GM12878 (cell line): ENCODE data around the gene TMEM59. TPM values are rescaled to one million over a fixed set of nuclear protein-coding genes. Genes with fewer than 3 reads are reported as not detected.

Source experiments
- ATAC-seq: fragments of 200-7000 bp; cut with Tn5 transposase; 3 replicates; pipeline ENCODE4 v1.9.1; 2020; ENCODE audit warnings: mild to moderate bottlenecking, moderate library complexity
- BruUV-seq: library from RNA; stranded (reverse); fragments of 400-500 nt; replicated peaks from 2 replicates; lab custom pipeline; 2021; lab: Mats Ljungman, UMichigan
- CTCF ChIA-PET: fragments of 300-600 bp; sonication (Branson Sonifier 250); formaldehyde crosslinking; extraction: SDS; loops from one replicate; lab custom pipeline; 2021; ENCODE audit warnings: inconsistent platforms; lab: Yijun Ruan, JAX
- POLR2A ChIA-PET: fragments of 350-600 bp; formaldehyde crosslinking; extraction: SDS; loops from one replicate; lab custom pipeline; 2021; ENCODE audit warnings: inconsistent platforms; lab: Charles Lee
- RAD21 ChIA-PET: fragments of 300-600 bp; sonication (Branson Sonifier 250); formaldehyde crosslinking; loops from one replicate; lab custom pipeline; 2023; ENCODE audit warnings: antibody characterized with exemption; ENCODE audit not compliant: unreplicated experiment; lab: Charles Lee
- SMC1A ChIA-PET: fragments of 300-600 bp; sonication (Branson Sonifier 250); formaldehyde crosslinking; loops from one replicate; lab custom pipeline; 2023; ENCODE audit not compliant: unreplicated experiment, uncharacterized antibody; lab: Charles Lee
- DNase-seq: peaks from one replicate; pipeline ENCODE4 v3.0.0-alpha.2; 2011; ENCODE audit warnings: low read depth, low spot score
- FAIRE-seq: peaks from 3 replicates; lab custom pipeline; 2011; peaks lifted over from hg19 to GRCh38; lab: Jason Lieb, UNC
- H2AFZ ChIP-seq: 2 replicates; pipeline ENCODE4 v1.6.0; 2011; ENCODE audit warnings: low read depth, low read length, control low read depth; ENCODE audit not compliant: control insufficient read depth
- H3K27ac ChIP-seq: 2 replicates; pipeline ENCODE4 v1.5.1; 2011; ENCODE audit warnings: control low read depth; ENCODE audit not compliant: control insufficient read depth, insufficient read depth
- H3K27me3 ChIP-seq, 2 experiments: replicated peaks in 1 of 2; 2 replicates each; pipeline versions ENCODE4 v1.6.0 to v1.6.1; 2011; ENCODE audit warnings: low read length in 1 of 2; ENCODE audit not compliant: control insufficient read depth in 2 of 2, insufficient read depth in 2 of 2
- H3K36me3 ChIP-seq, 2 experiments: 2 replicates each; pipeline ENCODE4 v1.5.1; 2011; ENCODE audit warnings: low read length in 1 of 2; ENCODE audit not compliant: control insufficient read depth in 2 of 2, insufficient read depth in 2 of 2
- H3K4me1 ChIP-seq: 2 replicates; pipeline ENCODE4 v1.6.1; 2011; ENCODE audit warnings: mild to moderate bottlenecking, low read length, moderate library complexity, mixed read lengths; ENCODE audit not compliant: control insufficient read depth, insufficient read depth
- H3K4me2 ChIP-seq: 2 replicates; pipeline ENCODE4 v1.6.0; 2011; ENCODE audit warnings: control low read depth; ENCODE audit not compliant: control insufficient read depth, insufficient read depth
- H3K4me3 ChIP-seq: fragments of 200-600 bp; sonication (generic); 2 replicates; pipeline ENCODE4 v1.5.1; 2016
- H3K79me2 ChIP-seq: 2 replicates; pipeline ENCODE4 v1.6.0; 2011; ENCODE audit warnings: low read length; ENCODE audit not compliant: control insufficient read depth, insufficient read depth
- H3K9ac ChIP-seq: 2 replicates; pipeline ENCODE4 v1.8.0; 2011; ENCODE audit warnings: low read length, control low read depth, mixed read lengths; ENCODE audit not compliant: control insufficient read depth, insufficient read depth
- H3K9me3 ChIP-seq: replicated peaks from 3 replicates; pipeline ENCODE4 v1.5.1; 2011; ENCODE audit warnings: mild to moderate bottlenecking, low read length; ENCODE audit not compliant: control insufficient read depth, insufficient read depth
- H4K20me1 ChIP-seq: 2 replicates; pipeline ENCODE4 v1.6.0; 2011; ENCODE audit not compliant: control insufficient read depth, insufficient read depth
- CEBPB ChIP-seq, 2 experiments: fragments of 150-350 bp in 1 of 2; IDR thresholded peaks; 2 replicates each; pipeline ENCODE4 v1.6.1; 2012 to 2014; ENCODE audit warnings: low read depth in 2 of 2, low read length in 2 of 2, borderline replicate concordance in 1 of 2, inconsistent platforms in 1 of 2
- DPF2 ChIP-seq: fragments of 450-650 bp; IDR thresholded peaks from 2 replicates; pipeline ENCODE4 v1.6.1; 2017; ENCODE audit warnings: mild to moderate bottlenecking
- HCFC1 ChIP-seq: fragments of 150-350 bp; IDR thresholded peaks from 2 replicates; pipeline ENCODE4 v1.6.1; 2014; ENCODE audit warnings: low read length
- HDAC2 ChIP-seq: fragments of 200-600 bp; sonication (generic); IDR thresholded peaks from 2 replicates; pipeline ENCODE4 v1.6.1; 2017
- IKZF1 ChIP-seq: fragments of 450-650 bp; conservative IDR thresholded peaks from 2 replicates; pipeline ENCODE4 v1.6.1; 2017; ENCODE audit warnings: antibody characterized with exemption, mild to moderate bottlenecking
- KLF5 ChIP-seq: fragments of 450-650 bp; IDR thresholded peaks from 2 replicates; pipeline ENCODE4 v1.6.1; 2014; ENCODE audit warnings: mild to moderate bottlenecking; ENCODE audit not compliant: partially characterized antibody
- MXI1 ChIP-seq: fragments of 150-350 bp; IDR thresholded peaks from 2 replicates; pipeline ENCODE4 v1.6.1; 2011; ENCODE audit warnings: low read depth, mild to moderate bottlenecking, inconsistent platforms, low read length, improper control_type of control experiment
- RB1 ChIP-seq: fragments of 450-650 bp; formaldehyde crosslinking; IDR thresholded peaks from 2 replicates; pipeline ENCODE4 v1.6.1; 2017; ENCODE audit warnings: mild to moderate bottlenecking, borderline replicate concordance
- SUZ12 ChIP-seq: fragments of 200-600 bp; sonication (generic); IDR thresholded peaks from one replicate; pipeline ENCODE4 v1.6.1; 2018; ENCODE audit warnings: antibody characterized with exemption, mild to moderate bottlenecking; ENCODE audit not compliant: unreplicated experiment
- ZNF384 ChIP-seq: IDR thresholded peaks from 2 replicates; pipeline ENCODE4 v1.6.1; 2012; ENCODE audit warnings: low read depth, mild to moderate bottlenecking, low read length, improper control_type of control experiment, borderline replicate concordance
- ZNF622 ChIP-seq: fragments of 450-650 bp; IDR thresholded peaks from 2 replicates; pipeline ENCODE4 v1.6.1; 2017; ENCODE audit warnings: mild to moderate bottlenecking, inconsistent platforms
- WGBS: methylation state at CpG from one replicate; pipeline ENCODE4 v1.1.6; 2016; ENCODE audit warnings: low lambda C conversion rate; ENCODE audit not compliant: insufficient replicate concordance, insufficient coverage; ENCODE audit errors: missing lambda C conversion rate; 5-methylcytosine and 5-hydroxymethylcytosine counted together
- in situ Hi-C: fragments of 300-500 bp; cut with MboI; formaldehyde crosslinking; loops from 9 replicates; pipeline ENCODE4 v1.14.3; 2018; ENCODE audit warnings: mixed read lengths
- intact Hi-C: fragments of 100-400 bp; cut with micrococcal nuclease; formaldehyde crosslinking; loops from one replicate; pipeline ENCODE4 v1.14.2; 2022; ENCODE audit not compliant: unreplicated experiment
- polyA plus RNA-seq, 11 experiments: library from polyadenylated mRNA; depleted of rRNA in 4 of 11; unstranded in 6 of 11; stranded (reverse) in 5 of 11; fragments of >200 nt; fragmentation: Nextera tagmentation in 4 of 11; fragmentation: Illumina TruSeq in 1 of 11; extraction: Ambion mirVana in 4 of 11; extraction: Trizol in 1 of 11; gene quantifications; 1 replicate in 1 of 11; 2 replicates in 10 of 11; pipeline versions ENCODE4 v1.2.1 to v1.2.3, GENCODE V29; 2011 to 2016; ENCODE audit warnings: inconsistent platforms in 2 of 11, missing spikeins in 2 of 11, low read depth in 1 of 11
- total RNA-seq, 4 experiments: library from RNA; depleted of rRNA in 3 of 4; stranded (reverse); fragments of >200 nt in 3 of 4; fragmentation: Illumina TruSeq in 1 of 4; extraction: Trizol in 1 of 4; gene quantifications; 2 replicates each; pipeline versions ENCODE4 v1.2.1 to v1.2.3, GENCODE V29; 2013 to 2021
- TF ChIP-seq, protein P1 (sequence below): IDR thresholded peaks from 2 replicates; pipeline ENCODE4 v1.6.1; 2012; ENCODE audit warnings: low read depth, low read length, improper control_type of control experiment

Gene TMEM59
- total and polyA plus RNA-seq, 10 of the 15 experiments (the other 5 are each of a cell fraction or from before 2014, with no cell fraction given) = 69.9 to 273 (median 111) TPM

- Histone ChIP-seq H3K9me3 (no peaks in the 10 kb centered on the region; the same call in 2 of the 3 replicates), H3K79me2 (no peaks in the 10 kb centered on the region), H3K4me3 (no peak overlapping the region), H3K27ac (no peak overlapping the region), H3K9ac (no peak overlapping the region), H4K20me1 (no peaks in the 10 kb centered on the region), H3K36me3 (no peaks in the 10 kb centered on the region), H3K27me3 (no peaks in the 10 kb centered on the region), H3K4me2 (no peak overlapping the region), H3K4me1 (no peaks in the 10 kb centered on the region), H2AFZ (no peak overlapping the region)
- ChIA-PET CTCF (no interaction called here), POLR2A (no interaction called here), RAD21 (no interaction called here), SMC1A (no interaction called here)
- WGBS = 20% methylated on average over 9 of the region's 9 CpGs
- DNase-seq = no peak
- no peak for ATAC-seq
- in situ Hi-C loops = no loop called here
- no peak for FAIRE-seq
- no TSS peak for BruUV-seq
- no peak for TF ChIP-seq HDAC2
- no peak for TF ChIP-seq MXI1
- no peak for TF ChIP-seq KLF5
- no peak for TF ChIP-seq DPF2
- TF ChIP-seq HCFC1 = no peak
- no peak for TF ChIP-seq CEBPB (IDR thresholded peaks at IDR 0.05; ENCODE audit: borderline replicate concordance in 1 of 2, low read depth in 2 of 2, low read length in 2 of 2)
- no peak for TF ChIP-seq SUZ12
- no peak for TF ChIP-seq ZNF384
- no peak for TF ChIP-seq ZNF622
- no peak for TF ChIP-seq RB1
- TF ChIP-seq, protein P1, sequence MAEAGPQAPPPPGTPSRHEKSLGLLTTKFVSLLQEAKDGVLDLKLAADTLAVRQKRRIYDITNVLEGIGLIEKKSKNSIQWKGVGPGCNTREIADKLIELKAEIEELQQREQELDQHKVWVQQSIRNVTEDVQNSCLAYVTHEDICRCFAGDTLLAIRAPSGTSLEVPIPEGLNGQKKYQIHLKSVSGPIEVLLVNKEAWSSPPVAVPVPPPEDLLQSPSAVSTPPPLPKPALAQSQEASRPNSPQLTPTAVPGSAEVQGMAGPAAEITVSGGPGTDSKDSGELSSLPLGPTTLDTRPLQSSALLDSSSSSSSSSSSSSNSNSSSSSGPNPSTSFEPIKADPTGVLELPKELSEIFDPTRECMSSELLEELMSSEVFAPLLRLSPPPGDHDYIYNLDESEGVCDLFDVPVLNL = no peak
- TF ChIP-seq IKZF1 = no peak
- intact Hi-C loops = no loop called here
These were observed 50.3 kb downstream of the TMEM59 start for GRCh38 chr1:54002544-54003248.
